Measurements from ENCODE around the gene USPL1.

DNA sequence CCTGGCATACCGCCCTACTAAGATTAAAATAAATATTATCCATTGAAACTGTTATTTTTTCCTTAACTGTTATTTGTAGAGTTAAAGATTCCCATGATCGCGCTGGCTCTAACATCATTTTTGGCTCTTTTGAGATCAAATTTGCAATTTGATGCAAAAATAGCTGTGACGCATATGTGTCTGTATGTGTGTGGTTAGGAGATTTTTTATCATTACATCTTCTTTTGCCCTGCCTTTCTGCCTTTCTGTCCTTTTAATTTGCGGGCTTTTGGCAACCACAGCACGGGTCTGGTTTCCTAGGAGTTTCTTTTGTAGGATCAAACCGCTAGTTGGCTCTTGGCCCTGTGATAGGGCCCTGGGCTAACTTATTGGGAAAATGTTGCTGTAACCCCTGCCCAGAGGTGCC lies 80.3 kb downstream of the USPL1 start:
- TF ChIP-seq TAF1 (IDR thresholded peaks at IDR 0.05; ENCODE audit: low read depth, low read length): no peak
- no peak for TF ChIP-seq SPI1 (IDR thresholded peaks at IDR 0.05; ENCODE audit: low read depth, low read length)
- TF ChIP-seq POLR2AphosphoS5 (IDR thresholded peaks at IDR 0.05; ENCODE audit: low read depth, low read length): no peak
- no peak for TF ChIP-seq POLR2A (IDR thresholded peaks at IDR 0.05; ENCODE audit: low read depth, low read length)
